Duodenal mucosa (tissue), 2 donors: ENCODE results near the gene TAF11L6.
"Not testable (repeated sequence)": the region's sequence is repeated elsewhere in the genome, so short reads cannot be mapped to it uniquely, and the experiment has no call there.

Experiments
- H3K27ac ChIP-seq: one replicate; pipeline ENCODE4 v1.7.0; 2013; ENCODE audit warnings: low read depth, low read length
- H3K27me3 ChIP-seq, 2 donors: one replicate each; pipeline ENCODE4 v1.7.0; 2013; ENCODE audit warnings: low read length in 2 of 2, control low read depth in 1 of 2; ENCODE audit not compliant: insufficient read depth in 2 of 2, control insufficient read depth in 1 of 2
- H3K36me3 ChIP-seq, 2 donors: one replicate each; pipeline ENCODE4 v1.7.0; 2013; ENCODE audit warnings: low read length in 2 of 2, control low read depth in 1 of 2; ENCODE audit not compliant: insufficient read depth in 2 of 2, control insufficient read depth in 1 of 2
- H3K4me1 ChIP-seq, 2 donors: one replicate each; pipeline ENCODE4 v1.7.0; 2013; ENCODE audit warnings: low read length in 2 of 2, control low read depth in 1 of 2; ENCODE audit not compliant: insufficient read depth in 2 of 2, control insufficient read depth in 1 of 2
- H3K4me3 ChIP-seq, 2 donors: one replicate each; pipeline ENCODE4 v1.7.0; 2013; ENCODE audit warnings: low read length in 2 of 2, low read depth in 1 of 2
- H3K9ac ChIP-seq, 2 donors: one replicate each; pipeline ENCODE4 v1.7.0; 2013; ENCODE audit warnings: low read length in 2 of 2, low read depth in 1 of 2
- H3K9me3 ChIP-seq, 2 donors: one replicate each; pipeline ENCODE4 v1.7.0; 2013; ENCODE audit warnings: low read length in 2 of 2, control low read depth in 1 of 2; ENCODE audit not compliant: control insufficient read depth in 1 of 2

TAF11L6 gene

GRCh38 chr5:17517526-17517925, 10.9 kb upstream of the TAF11L6 start:
- H3K27ac ChIP-seq, H3K9me3 ChIP-seq, H3K4me1 ChIP-seq, H3K27me3 ChIP-seq, H3K4me3 ChIP-seq, H3K36me3 ChIP-seq, H3K9ac ChIP-seq: not testable (repeated sequence)

GRCh38 chr5:17518067-17518466, 10.4 kb upstream of the TAF11L6 start, which contains the start of gene TAF11L3:
Gene TAF11L3 (plus strand): TSS chr5:17518367.
- H3K27me3 ChIP-seq, H3K9ac ChIP-seq, H3K4me1 ChIP-seq, H3K36me3 ChIP-seq, H3K4me3 ChIP-seq, H3K27ac ChIP-seq, H3K9me3 ChIP-seq: not testable (repeated sequence)

- H3K9ac ChIP-seq, H3K9me3 ChIP-seq, H3K27me3 ChIP-seq, H3K27ac ChIP-seq, H3K4me3 ChIP-seq, H3K4me1 ChIP-seq, H3K36me3 ChIP-seq: not testable (repeated sequence)
Measured at GRCh38 chr5:17519508-17519907, 9.0 kb upstream of the TAF11L6 start.

GRCh38 chr5:17521501-17521900, 7.0 kb upstream of the TAF11L6 start, which contains the start of gene TAF11L4:
Gene TAF11L4 (plus strand): TSS chr5:17521801.
- H3K4me1 ChIP-seq, H3K27ac ChIP-seq, H3K9me3 ChIP-seq, H3K27me3 ChIP-seq, H3K4me3 ChIP-seq, H3K36me3 ChIP-seq, H3K9ac ChIP-seq: not testable (repeated sequence)

- not testable (repeated sequence) for H3K36me3 ChIP-seq, H3K4me3 ChIP-seq, H3K4me1 ChIP-seq, H3K9me3 ChIP-seq, H3K27ac ChIP-seq, H3K27me3 ChIP-seq, H3K9ac ChIP-seq
Measured at GRCh38 chr5:17524935-17525334, 3.5 kb upstream of the TAF11L6 start, which contains the start of gene TAF11L5. Gene TAF11L5 (plus strand): TSS chr5:17525235.

- H3K4me1 ChIP-seq, H3K9me3 ChIP-seq, H3K27me3 ChIP-seq, H3K4me3 ChIP-seq, H3K27ac ChIP-seq, H3K36me3 ChIP-seq, H3K9ac ChIP-seq: not testable (repeated sequence)
Measured at GRCh38 chr5:17526504-17526903, 2.0 kb upstream of the TAF11L6 start.
